Suppressor macrophage treated with lipopolysaccharide for 4 hours (primary cell): ENCODE data around the gene XPA.
"Not testable (repeated sequence)": the region's sequence is repeated elsewhere in the genome, so short reads cannot be mapped to it uniquely, and the experiment has no call there.

ENCODE experiments used
- DNase-seq: peaks from one replicate; pipeline ENCODE4 v3.0.0-alpha.2; 2020

Gene XPA

DNA sequence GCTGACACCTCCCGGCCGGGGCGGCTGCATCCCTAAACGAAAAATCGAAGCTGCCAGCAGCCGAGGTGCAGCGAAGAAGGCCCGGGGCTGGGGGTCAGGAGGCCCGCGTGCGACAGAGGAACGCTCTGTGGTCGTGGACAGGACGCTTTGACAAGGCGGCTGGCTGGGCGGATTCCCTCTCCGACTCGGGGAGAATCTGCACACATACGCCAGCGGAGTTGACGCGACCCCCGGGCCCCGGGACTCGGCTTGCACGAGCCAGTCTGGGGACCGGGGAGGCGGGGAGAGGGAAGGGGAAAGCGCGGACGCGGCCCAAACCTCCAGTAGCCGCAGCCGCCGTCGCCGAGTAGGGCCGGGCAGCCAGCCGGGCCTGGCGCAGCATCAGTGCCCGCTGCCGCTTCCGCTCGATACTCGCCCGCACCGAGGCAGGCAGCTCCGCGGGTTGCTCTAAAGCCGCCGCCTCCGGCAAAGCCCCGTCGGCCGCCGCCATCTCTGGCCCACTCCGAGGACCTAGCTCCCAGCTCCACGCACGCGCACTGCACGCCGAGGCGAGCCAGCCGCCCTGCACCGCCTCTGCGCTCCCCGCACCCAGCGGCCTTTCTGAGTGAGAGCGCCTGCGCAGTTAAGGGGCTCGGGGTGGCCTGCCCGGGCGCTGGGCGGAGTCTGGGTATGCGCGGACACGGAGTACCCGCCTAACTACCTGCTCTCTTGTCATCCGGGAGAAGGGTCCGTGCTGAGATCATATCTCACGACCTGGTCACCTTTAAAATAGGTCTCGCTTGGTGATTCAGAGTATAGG lies at the start of gene XPA:
TSS of gene XPA (minus strand) at position 538 of the 799 bp plus-strand sequence. CDS start at position 490, 48 bp downstream.
- DNase-seq: peak; percentile 98

DNA sequence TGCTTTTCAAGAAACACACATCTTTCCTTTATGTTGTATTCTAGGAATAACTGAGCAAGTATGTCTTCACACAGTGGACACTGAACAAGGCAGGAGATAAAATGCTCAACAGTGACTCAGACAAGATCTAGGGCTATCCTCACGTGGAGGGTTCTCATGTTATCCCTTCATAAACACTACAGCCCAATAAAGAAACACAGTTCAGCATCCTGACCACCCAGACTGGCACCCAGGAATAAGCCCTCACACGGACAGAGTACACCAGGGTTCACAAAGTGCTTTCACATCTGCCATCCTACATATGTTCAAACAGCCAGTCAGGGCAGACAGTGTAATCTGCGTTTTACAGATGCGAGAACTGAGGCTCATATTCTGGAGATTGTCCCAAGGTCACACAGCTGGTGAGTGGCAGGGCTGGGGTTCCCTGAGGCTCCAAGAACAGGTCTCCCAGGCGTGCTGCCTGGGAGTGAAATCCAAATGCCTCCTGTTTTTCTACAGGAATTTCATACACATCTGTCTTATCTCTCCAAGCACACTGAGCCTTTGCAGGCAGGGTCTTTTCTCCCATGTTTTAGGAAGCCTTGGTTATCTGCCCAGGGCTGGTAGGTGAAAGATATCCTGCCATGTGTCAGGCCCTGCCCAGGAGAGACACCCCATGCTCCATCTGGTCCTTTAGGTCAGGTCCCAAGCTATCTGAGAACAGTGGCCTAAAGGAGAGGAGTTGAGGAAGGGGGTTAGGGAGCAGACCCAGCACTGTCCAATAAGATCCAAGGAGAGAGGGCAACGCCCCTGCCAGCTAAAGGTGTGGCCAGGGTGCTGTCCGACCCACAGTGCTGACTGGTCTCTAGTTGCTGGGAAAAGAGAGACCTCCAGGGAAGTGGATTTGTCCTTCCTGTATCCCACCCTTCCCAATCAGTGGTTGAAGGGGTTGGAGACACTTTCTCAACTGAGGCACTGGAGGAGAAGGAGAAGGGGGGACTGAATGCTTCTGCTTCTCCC lies 47.9 kb upstream of the XPA start:
- no peak for DNase-seq

- not testable (repeated sequence) for DNase-seq
Observed at GRCh38 chr9:97744025-97744424, 46.9 kb upstream of the XPA start.

DNA sequence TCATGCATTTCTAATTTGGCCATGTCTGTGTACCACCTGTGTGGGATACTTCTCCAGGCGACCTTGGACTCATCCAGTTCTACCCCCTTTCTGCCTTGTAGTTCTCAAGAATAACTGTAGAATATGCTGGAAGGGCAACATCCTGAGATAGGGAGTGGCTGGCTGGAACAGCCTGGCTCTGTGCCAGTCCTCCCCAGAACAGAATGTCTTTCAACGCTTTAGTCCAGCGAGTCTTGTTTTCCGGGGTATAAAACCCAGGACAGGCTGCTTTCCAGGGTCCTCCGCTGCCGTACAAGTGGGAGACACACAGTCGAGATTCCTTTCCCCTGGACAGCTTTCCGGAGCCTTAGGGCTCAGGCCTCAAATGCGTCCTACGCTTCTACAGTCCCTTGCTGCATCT lies 45.4 kb upstream of the XPA start:
- DNase-seq: no peak

GRCh38 chr9:97741947-97742346 lies 44.8 kb upstream of the XPA start:
- no peak for DNase-seq

GRCh38 chr9:97740848-97741821 lies 44.0 kb upstream of the XPA start:
- no peak for DNase-seq

DNA sequence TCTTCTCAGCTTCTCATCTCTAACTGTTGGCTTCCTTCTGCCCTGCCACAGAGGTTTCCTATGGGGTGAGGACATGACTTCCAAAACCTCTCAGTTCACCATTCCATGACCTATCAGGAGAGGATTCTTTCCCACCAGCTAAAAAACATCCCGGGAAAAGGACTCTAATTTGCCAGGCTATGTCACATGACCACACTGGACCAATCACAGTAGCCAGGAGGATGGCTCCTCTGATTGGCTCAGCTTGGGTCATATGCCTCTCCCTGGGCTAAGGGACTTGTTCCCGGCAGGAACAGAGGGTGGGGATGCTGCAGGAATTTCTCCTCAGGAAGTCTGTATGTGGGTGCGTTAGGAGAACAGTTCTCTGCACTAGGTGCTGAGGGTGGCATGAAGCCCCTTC lies 40.3 kb upstream of the XPA start:
- no peak for DNase-seq

DNA sequence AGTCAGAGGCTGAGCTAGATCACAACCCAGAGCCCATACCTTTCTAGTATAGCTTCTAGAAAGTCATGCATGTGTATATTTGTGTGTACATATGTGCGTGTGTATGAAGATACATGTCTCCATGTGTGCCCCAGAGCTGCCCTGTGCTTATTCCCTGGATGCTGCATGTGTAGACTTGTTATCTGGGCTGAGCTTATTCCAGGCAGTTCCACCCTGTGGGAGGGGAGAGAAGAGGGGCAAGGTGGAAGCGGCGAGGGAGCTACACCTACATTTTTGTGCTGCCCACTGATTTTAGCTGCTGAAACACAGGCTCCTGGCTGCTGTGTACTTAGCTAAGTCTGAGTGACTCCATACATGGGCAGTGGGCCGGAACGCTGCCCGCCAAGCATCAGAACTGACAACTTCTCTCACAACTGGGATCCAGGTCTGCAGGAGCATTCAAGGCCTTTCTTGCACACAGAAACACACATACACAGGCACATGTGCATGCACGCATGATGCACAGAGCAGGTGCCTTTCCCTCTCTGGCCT lies 38.0 kb upstream of the XPA start:
- DNase-seq: no peak

DNA sequence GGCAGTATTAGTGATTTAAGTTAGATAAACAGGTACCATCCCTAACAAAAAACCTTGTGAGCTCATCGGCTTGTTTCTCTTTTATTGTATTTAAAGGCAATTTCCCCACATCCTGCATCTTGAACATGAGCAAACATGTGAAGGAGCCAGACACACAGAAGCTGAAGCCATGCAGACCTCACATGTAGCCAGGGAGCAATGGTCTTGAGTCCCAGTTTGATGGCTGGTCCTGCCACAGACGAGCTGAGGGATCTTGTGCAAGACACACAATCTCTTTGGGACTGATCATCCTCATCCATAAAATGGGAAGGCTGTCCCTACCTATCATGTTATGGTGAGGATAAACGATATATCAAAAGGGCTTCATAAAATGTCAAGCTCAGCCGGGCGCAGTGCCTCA lies 29.6 kb upstream of the XPA start:
- no peak for DNase-seq

DNA sequence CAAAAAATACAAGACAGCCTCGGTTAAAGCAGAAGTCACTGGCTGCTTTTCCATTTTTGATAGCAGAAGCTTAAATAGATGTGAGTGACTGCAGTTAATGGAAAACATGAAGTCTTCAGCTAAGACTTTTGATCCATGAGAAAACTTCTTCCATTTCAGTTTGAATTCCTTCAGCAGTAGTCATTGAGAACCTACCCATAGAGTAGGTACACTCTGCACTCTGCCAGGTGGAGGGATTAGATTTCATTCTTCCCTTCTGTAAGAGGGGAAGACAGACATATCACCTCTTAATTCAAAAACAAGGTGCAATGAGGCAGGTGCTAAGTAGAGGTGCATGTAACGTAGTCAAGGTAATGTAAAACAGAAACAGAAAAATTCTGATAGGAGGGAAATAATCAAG lies 26.7 kb upstream of the XPA start:
- DNase-seq: no peak

DNA sequence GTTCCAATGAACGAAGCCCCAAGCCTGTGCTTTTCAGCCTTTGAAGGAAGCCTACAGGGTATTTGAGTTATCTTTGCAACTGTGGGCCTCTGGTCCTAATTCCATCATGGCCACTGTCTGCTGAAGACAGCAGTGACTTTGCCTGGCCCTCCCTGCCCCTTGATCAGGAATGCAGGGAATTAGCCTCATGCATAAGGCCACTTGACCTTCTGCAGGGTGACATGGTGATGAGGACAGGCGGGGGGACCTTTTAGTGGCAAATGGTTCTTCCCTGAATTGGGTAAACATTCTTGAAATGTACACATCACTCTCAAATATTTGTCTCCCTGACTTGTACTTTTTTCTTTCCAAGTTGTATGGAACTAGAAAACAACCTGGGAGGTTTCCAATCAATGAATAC lies 25.2 kb upstream of the XPA start:
- no peak for DNase-seq

DNA sequence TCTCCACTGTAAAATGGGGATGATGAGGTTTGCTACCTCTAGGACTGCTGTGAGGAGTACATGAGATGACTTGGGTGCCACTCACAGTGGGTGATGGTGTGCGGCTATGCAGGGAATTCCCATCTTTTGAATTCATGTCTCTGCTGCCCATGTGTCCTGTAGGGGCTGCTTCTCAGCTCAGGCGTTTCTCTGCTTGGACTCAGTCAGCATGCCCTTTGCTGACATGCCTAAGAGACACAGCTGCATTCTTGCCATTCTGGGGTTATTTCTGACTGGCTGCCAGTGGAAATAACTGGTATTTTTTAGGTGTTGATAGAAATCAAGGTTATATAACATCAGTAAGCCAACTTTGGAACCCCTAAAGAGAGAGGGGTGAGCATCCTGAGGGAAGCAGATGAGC lies 24.3 kb upstream of the XPA start:
- no peak for DNase-seq

GRCh38 chr9:97717866-97718265 lies 20.7 kb upstream of the XPA start:
- DNase-seq: no peak

- DNase-seq: peak; percentile 8
Observed at GRCh38 chr9:97714435-97714834, 17.3 kb upstream of the XPA start.

DNA sequence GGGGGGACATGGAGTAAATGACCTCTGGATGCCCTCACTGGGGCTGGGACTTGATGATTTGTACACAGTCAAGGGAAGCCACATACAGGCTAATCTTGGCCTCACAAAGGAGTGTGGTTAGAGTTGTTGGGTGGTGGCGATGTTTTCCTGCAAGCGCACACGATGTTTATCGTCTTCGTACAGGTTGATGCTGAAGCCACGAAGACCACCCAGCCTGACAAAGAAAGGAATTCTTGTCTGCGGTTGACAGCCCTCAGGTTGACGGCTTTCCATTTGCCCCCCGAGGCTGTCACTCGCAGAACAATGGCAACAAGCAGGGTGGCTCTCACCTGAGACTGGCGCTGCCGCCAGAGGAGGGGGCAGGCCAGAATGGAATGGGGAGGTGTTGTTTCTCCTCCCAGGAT lies 14.1 kb upstream of the XPA start:
- no peak for DNase-seq

- peak; percentile 78 for DNase-seq
Observed at GRCh38 chr9:97710356-97711222, 13.4 kb upstream of the XPA start.

GRCh38 chr9:97706246-97706645 lies 9.1 kb upstream of the XPA start:
- no peak for DNase-seq

DNA sequence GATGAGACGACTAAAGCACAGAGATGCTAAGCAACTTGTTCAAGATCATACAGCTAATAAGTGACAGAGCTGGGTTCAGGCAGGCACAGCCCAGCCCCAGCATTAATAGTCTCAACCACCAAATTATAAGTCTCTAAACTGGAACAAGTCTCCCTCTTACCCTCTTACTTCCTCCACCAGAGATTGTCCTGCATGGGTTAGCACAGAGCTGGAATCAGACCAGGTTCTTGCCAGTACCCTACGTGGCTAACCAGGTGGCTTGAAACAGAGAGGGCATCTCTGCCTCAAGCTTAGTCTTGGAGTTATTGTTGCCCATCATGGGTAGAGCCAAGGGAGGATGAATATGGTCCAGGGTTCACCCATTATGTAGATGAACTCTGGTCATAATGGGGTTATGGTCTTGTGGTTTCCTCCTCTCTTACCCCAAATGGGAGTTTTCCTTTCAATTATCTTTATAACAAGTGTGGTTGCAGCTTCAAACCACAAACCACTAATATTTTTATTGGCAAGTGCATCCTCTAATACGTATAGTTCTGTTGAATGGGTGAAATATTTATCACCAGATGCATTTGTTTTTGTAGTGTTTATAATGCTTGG lies 8.3 kb upstream of the XPA start:
- no peak for DNase-seq

DNA sequence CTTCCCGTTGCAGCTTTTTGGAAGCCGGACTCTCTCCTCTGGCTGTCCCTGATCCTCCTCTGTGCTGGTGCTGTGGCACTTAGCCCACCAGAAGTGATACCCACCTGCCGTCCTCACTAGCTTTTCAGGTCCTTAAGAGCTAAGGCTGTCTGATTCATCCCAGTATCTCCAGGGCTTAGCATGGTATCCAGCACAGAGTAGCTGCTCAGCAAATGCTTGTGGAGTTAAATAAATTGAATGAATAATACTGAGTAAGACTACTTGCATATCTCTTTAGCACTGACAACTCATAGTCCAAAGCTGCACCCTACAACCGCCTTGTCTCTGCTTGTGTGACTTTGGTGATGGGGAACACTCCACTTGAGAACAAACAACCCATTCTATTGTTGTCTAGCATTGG lies 7.7 kb upstream of the XPA start:
- DNase-seq: no peak

- DNase-seq: no peak
Observed at GRCh38 chr9:97704345-97704677, 7.2 kb upstream of the XPA start.
